HepG2 (cell line): ENCODE results near the gene MBD2. TPM values are rescaled to one million over a fixed set of nuclear protein-coding genes. Genes with fewer than 3 reads are reported as not detected.

Experiments used
- ATAC-seq: fragments of 200-7000 bp; cut with Tn5 transposase; 3 replicates; pipeline ENCODE4 v1.9.1; 2020; ENCODE audit warnings: mild to moderate bottlenecking, moderate library complexity
- BruUV-seq: library from RNA; stranded (reverse); fragments of 400-500 nt; replicated peaks from 2 replicates; lab custom pipeline; 2021; lab: Mats Ljungman, UMichigan
- CTCF ChIA-PET: fragments of 300-600 bp; formaldehyde crosslinking; extraction: SDS; loops from one replicate; lab custom pipeline; 2021; ENCODE audit warnings: low total read pairs, inconsistent platforms, low intra/inter-chr PET ratio; lab: Yijun Ruan, JAX
- POLR2A ChIA-PET: fragments of 350-600 bp; sonication (Branson Sonifier 250); formaldehyde crosslinking; loops from one replicate; lab custom pipeline; 2020; ENCODE audit warnings: antibody characterized with exemption, inconsistent platforms; lab: Yijun Ruan, JAX
- DNase-seq: peaks from one replicate; pipeline ENCODE4 v3.0.0-alpha.2; 2015; ENCODE audit warnings: low spot score
- FAIRE-seq: peaks from 3 replicates; lab custom pipeline; 2011; peaks lifted over from hg19 to GRCh38; lab: Jason Lieb, UNC
- H2AFZ ChIP-seq: one replicate; pipeline ENCODE4 v1.6.1; 2011; ENCODE audit warnings: low read length, inconsistent platforms
- H3K27ac ChIP-seq: fragments of 300-600 bp; 3 replicates; pipeline ENCODE4 v1.8.0; 2011; ENCODE audit warnings: mixed run types, mild to moderate bottlenecking, mixed read lengths, low read length, inconsistent platforms; ENCODE audit not compliant: insufficient read depth; ENCODE audit errors: extremely low read length
- H3K27me3 ChIP-seq, 2 experiments: fragments of 200-600 bp in 1 of 2; 2 replicates in 1 of 2; 3 replicates in 1 of 2; pipeline versions ENCODE4 v1.6.0 to v1.8.0; 2011; ENCODE audit warnings: low read length in 2 of 2, mild to moderate bottlenecking in 2 of 2, moderate library complexity in 2 of 2, inconsistent platforms in 1 of 2; ENCODE audit not compliant: insufficient read depth in 2 of 2, control insufficient read depth in 1 of 2
- H3K36me3 ChIP-seq, 2 experiments: fragments of 200-600 bp in 1 of 2; replicated peaks in 1 of 2; 2 replicates in 1 of 2; 3 replicates in 1 of 2; pipeline versions ENCODE4 v1.5.1 to v1.8.0; 2011; ENCODE audit warnings: low read length in 2 of 2, inconsistent platforms in 1 of 2; ENCODE audit not compliant: insufficient read depth in 2 of 2, control insufficient read depth in 1 of 2
- H3K4me1 ChIP-seq: 2 replicates; pipeline ENCODE4 v1.5.1; 2012; ENCODE audit warnings: low read length, inconsistent platforms; ENCODE audit not compliant: insufficient read depth
- H3K4me2 ChIP-seq: 2 replicates; pipeline ENCODE4 v1.6.0; 2011; ENCODE audit warnings: low read depth, low read length, inconsistent platforms
- H3K4me3 ChIP-seq, 3 experiments: fragments of 200-600 bp in 1 of 3; sonication (generic), shearing (Covaris generic) in 1 of 3; replicated peaks in 1 of 3; 2 replicates each; pipeline ENCODE4 v1.5.1; 2011 to 2016; ENCODE audit warnings: low read length in 3 of 3, inconsistent platforms in 2 of 3, low read depth in 2 of 3, mild to moderate bottlenecking in 2 of 3, control low read depth in 1 of 3, mixed read lengths in 1 of 3; ENCODE audit not compliant: insufficient read depth in 1 of 3
- H3K79me2 ChIP-seq: one replicate; pipeline ENCODE4 v1.6.1; 2011; ENCODE audit warnings: low read length, inconsistent platforms; ENCODE audit not compliant: insufficient read depth
- H3K9ac ChIP-seq: 2 replicates; pipeline ENCODE4 v1.6.0; 2011; ENCODE audit warnings: mild to moderate bottlenecking, low read depth, low read length, inconsistent platforms; ENCODE audit not compliant: insufficient read depth
- H3K9me3 ChIP-seq: 2 replicates; pipeline ENCODE4 v1.5.1; 2012; ENCODE audit warnings: mild to moderate bottlenecking, low read length
- H4K20me1 ChIP-seq: 2 replicates; pipeline ENCODE4 v1.6.0; 2011; ENCODE audit warnings: inconsistent platforms, mild to moderate bottlenecking, low read length, moderate library complexity; ENCODE audit not compliant: insufficient read depth
- ETS1 ChIP-seq: sonication (generic); formaldehyde crosslinking; IDR thresholded peaks from 2 replicates; pipeline ENCODE4 v1.4.0; 2020; ENCODE audit warnings: missing genetic modification reagents
- GZF1 ChIP-seq: sonication (generic); formaldehyde crosslinking; IDR thresholded peaks from 2 replicates; pipeline ENCODE4 v1.5.1; 2020; ENCODE audit warnings: mild to moderate bottlenecking, missing genetic modification reagents
- HMGXB4 ChIP-seq, 2 experiments: sonication (generic) in 1 of 2; formaldehyde crosslinking in 1 of 2; IDR thresholded peaks; 2 replicates each; pipeline versions ENCODE4 v1.4.0 to v1.6.1; 2018 to 2020; ENCODE audit warnings: missing genetic modification reagents in 2 of 2, borderline replicate concordance in 1 of 2, low read depth in 1 of 2, mild to moderate bottlenecking in 1 of 2, missing biosample characterization in 1 of 2
- JUND ChIP-seq: sonication (generic); formaldehyde crosslinking; IDR thresholded peaks from 2 replicates; pipeline ENCODE4 v1.8.0; 2022; ENCODE audit warnings: mild to moderate bottlenecking, missing genetic modification reagents
- NCOA2 ChIP-seq: sonication (generic); formaldehyde crosslinking; IDR thresholded peaks from 2 replicates; pipeline ENCODE4 v1.8.0; 2022; ENCODE audit warnings: inconsistent platforms
- RERE ChIP-seq: IDR thresholded peaks from 2 replicates; pipeline ENCODE4 v1.6.1; 2016; ENCODE audit warnings: low read depth, missing genetic modification reagents, missing compliant biosample characterization
- SNAPC5 ChIP-seq: sonication (generic); formaldehyde crosslinking; IDR thresholded peaks from 2 replicates; pipeline ENCODE4 v1.8.1; 2023; ENCODE audit warnings: mild to moderate bottlenecking, missing genetic modification reagents, borderline replicate concordance
- SP140L ChIP-seq: sonication (generic); formaldehyde crosslinking; IDR thresholded peaks from 2 replicates; pipeline ENCODE4 v1.4.0; 2020; ENCODE audit warnings: missing genetic modification reagents, borderline replicate concordance
- SP2 ChIP-seq: sonication (generic); formaldehyde crosslinking; IDR thresholded peaks from 2 replicates; pipeline ENCODE4 v1.5.1; 2020; ENCODE audit warnings: mild to moderate bottlenecking, missing genetic modification reagents
- TBX3 ChIP-seq: fragments of 450-650 bp; IDR thresholded peaks from 2 replicates; pipeline ENCODE4 v1.6.1; 2017; ENCODE audit warnings: antibody characterized with exemption, mild to moderate bottlenecking, inconsistent platforms, borderline replicate concordance
- ZC3H13 ChIP-seq: sonication (generic); formaldehyde crosslinking; IDR thresholded peaks from 2 replicates; pipeline ENCODE4 v1.8.1; 2023; ENCODE audit warnings: mild to moderate bottlenecking, missing genetic modification reagents, moderate library complexity
- ZMAT3 ChIP-seq: sonication (generic); formaldehyde crosslinking; conservative IDR thresholded peaks from 2 replicates; pipeline ENCODE4 v1.7.0; 2021; ENCODE audit warnings: missing genetic modification reagents
- WGBS: methylation state at CpG from one replicate; pipeline ENCODE4 v1.1.6; 2017; ENCODE audit warnings: low lambda C conversion rate; 5-methylcytosine and 5-hydroxymethylcytosine counted together
- in situ Hi-C: cut with HindIII; loops from 2 replicates; pipeline ENCODE4 v1.10.0; 2017; ENCODE audit warnings: low pct_unique_long_range_greater_than_20kb; ENCODE audit not compliant: extremely low pct_ligation_motif_present
- intact Hi-C: fragments of 100-400 bp; cut with micrococcal nuclease; formaldehyde crosslinking; loops from one replicate; pipeline ENCODE4 v1.10.0; 2022; ENCODE audit not compliant: unreplicated experiment
- polyA plus RNA-seq, 8 experiments: library from polyadenylated mRNA; depleted of rRNA in 3 of 8; stranded (reverse) in 7 of 8; unstranded in 1 of 8; fragments of >200 nt; fragmentation: Illumina TruSeq in 4 of 8; extraction: Trizol in 4 of 8; gene quantifications; 2 replicates each; pipeline versions ENCODE4 v1.2.1 to v1.2.3, GENCODE V29; 2011 to 2016; ENCODE audit warnings: low read depth in 4 of 8, missing spikeins in 1 of 8, mixed read lengths in 1 of 8; ENCODE audit not compliant: insufficient read depth in 1 of 8
- total RNA-seq, 5 experiments: library from RNA; depleted of rRNA; stranded (reverse); fragments of >200 nt; fragmentation: Illumina TruSeq; extraction: Trizol; gene quantifications; 2 replicates each; pipeline ENCODE4 v1.2.3, GENCODE V29; 2016; ENCODE audit warnings: low read depth in 1 of 5

The MBD2 gene
- total and polyA plus RNA-seq, 2 of the 13 experiments (the other 11 are each of a cell fraction or from before 2014, with no cell fraction given) = 19.1 to 38.5 TPM

GRCh38 chr18:54233747-54234146 is 9.3 kb upstream of the MBD2 start:
- H3K4me2 ChIP-seq = no peak overlapping the region
- TF ChIP-seq HMGXB4 (CRISPR knock-in tag; IDR thresholded peaks at IDR 0.05; ENCODE audit: borderline replicate concordance in 1 of 2, low read depth in 1 of 2) (no peak), ZMAT3 (no peak), ZC3H13 (CRISPR knock-in tag) (no peak), NCOA2 (no peak), SNAPC5 (CRISPR knock-in tag) (no peak), JUND (no peak), RERE (CRISPR knock-in tag) (no peak), ETS1 (CRISPR knock-in tag) (no peak), SP140L (CRISPR knock-in tag) (no peak), SP2 (CRISPR knock-in tag) (no peak), GZF1 (no peak), TBX3 (no peak)
- TF ChIP-seq, all 625 proteins: peak for 0
- intact Hi-C loops = no loop called here
- no peaks in the 10 kb centered on the region for H3K9me3 ChIP-seq
- whole genome bisulfite sequencing = 88% methylated on average over 5 of the region's 5 CpGs
- no peak for ATAC-seq
- no peak overlapping the region for H2AFZ ChIP-seq
- CTCF ChIA-PET = no interaction called here
- H3K4me1 ChIP-seq = peaks cover 19% of the 10 kb centered on the region
- no peak overlapping the region for H3K9ac ChIP-seq
- H3K27ac ChIP-seq = no peak overlapping the region
- H4K20me1 ChIP-seq = no peaks in the 10 kb centered on the region
- no peak for DNase-seq
- BruUV-seq = no TSS peak
- H3K36me3 ChIP-seq = no peaks in the 10 kb centered on the region
- H3K79me2 ChIP-seq = no peaks in the 10 kb centered on the region
- POLR2A ChIA-PET = no interaction called here
- H3K27me3 ChIP-seq = peaks cover 0 to 2% of the 10 kb centered on the region in 2 experiments; a peak in 1 of 5 replicates
- H3K4me3 ChIP-seq = no peak overlapping the region
- no peak for FAIRE-seq
- in situ Hi-C loops = no loop called here
